Measurements from ENCODE around the gene C18orf32. TPM values are rescaled to one million over a fixed set of nuclear protein-coding genes. Genes with fewer than 3 reads are reported as not detected.

Gene C18orf32
- total RNA-seq, 1 experiment from 2014 or later = 14.0 TPM

GRCh38 chr18:49432602-49433001 lies 54.4 kb downstream of the C18orf32 start:
- Mint-ChIP-seq H3K9me3 (ENCODE audit: unreplicated experiment) (no peaks in the 10 kb centered on the region), H3K4me3 (ENCODE audit: unreplicated experiment) (no peak overlapping the region), H3K27ac (ENCODE audit: unreplicated experiment) (no peak overlapping the region), H3K4me1 (ENCODE audit: low read depth, unreplicated experiment) (no peaks in the 10 kb centered on the region), H3K27me3 (ENCODE audit: insufficient read depth, unreplicated experiment) (no peaks in the 10 kb centered on the region), H3K36me3 (ENCODE audit: insufficient read depth, unreplicated experiment) (no peaks in the 10 kb centered on the region)
- POLR2A ChIA-PET = interaction anchor here (0.6 to 0.7 kb wide), 2 partner anchors 12 to 59 kb away, joined by 3 to 5 read pairs; no protein-coding TSS in a partner anchor
- BruUV-seq (replicated peaks) = no TSS peak
- H3K4me1 ChIP-seq = no peaks in the 10 kb centered on the region
- no peaks in the 10 kb centered on the region for H3K9me3 ChIP-seq
- intact Hi-C loops (cut with micrococcal nuclease; ENCODE audit: unreplicated experiment) = no loop called here
- H3K27me3 ChIP-seq (replicated peaks; ENCODE audit: control insufficient read depth, insufficient read depth, low read length) = no peaks in the 10 kb centered on the region
- no peaks in the 10 kb centered on the region for H3K36me3 ChIP-seq (ENCODE audit: control insufficient read depth, insufficient read depth, low read length)
- no peak for DNase-seq
- H3K4me3 ChIP-seq (ENCODE audit: low read depth, low read length) = no peak overlapping the region
- CTCF ChIA-PET = no interaction called here
- TF ChIP-seq CTCF (IDR thresholded peaks at IDR 0.05; ENCODE audit: insufficient read depth in 1 of 2, low read depth in 1 of 2, low read length in 1 of 2, severe bottlenecking in 1 of 2, unreplicated experiment in 1 of 2) = no peak

- H3K36me3 Mint-ChIP-seq (ENCODE audit: insufficient read depth, unreplicated experiment) = no peaks in the 10 kb centered on the region
- TF ChIP-seq CTCF (IDR thresholded peaks at IDR 0.05; ENCODE audit: insufficient read depth in 1 of 2, low read depth in 1 of 2, low read length in 1 of 2, severe bottlenecking in 1 of 2, unreplicated experiment in 1 of 2) = no peak
- intact Hi-C loops (cut with micrococcal nuclease; ENCODE audit: unreplicated experiment) = no loop called here
- no TSS peak for BruUV-seq (replicated peaks)
- H3K9me3 Mint-ChIP-seq (ENCODE audit: unreplicated experiment) = no peaks in the 10 kb centered on the region
- no peaks in the 10 kb centered on the region for H3K4me1 Mint-ChIP-seq (ENCODE audit: low read depth, unreplicated experiment)
- Histone ChIP-seq H3K36me3 (ENCODE audit: control insufficient read depth, insufficient read depth, low read length) (no peaks in the 10 kb centered on the region), H3K4me3 (ENCODE audit: low read depth, low read length) (no peak overlapping the region), H3K27me3 (replicated peaks; ENCODE audit: control insufficient read depth, insufficient read depth, low read length) (no peaks in the 10 kb centered on the region), H3K9me3 (no peaks in the 10 kb centered on the region), H3K4me1 (no peaks in the 10 kb centered on the region)
- DNase-seq = no peak
- ChIA-PET CTCF (no interaction called here), POLR2A (no interaction called here)
- no peak overlapping the region for H3K27ac Mint-ChIP-seq (ENCODE audit: unreplicated experiment)
- no peaks in the 10 kb centered on the region for H3K27me3 Mint-ChIP-seq (ENCODE audit: insufficient read depth, unreplicated experiment)
- no peak overlapping the region for H3K4me3 Mint-ChIP-seq (ENCODE audit: unreplicated experiment)
These were observed 55.7 kb downstream of the C18orf32 start for GRCh38 chr18:49431165-49431962.

Other genes starting within 250 kb of the C18orf32 start
- gene DYM, start 26.6 kb downstream of the C18orf32 start, total RNA-seq (2022) = 33.1 and 35.1 TPM in 2 replicates
- 989 and 1,037 TPM in 2 replicates for gene RPL17, start 5.2 kb upstream of the C18orf32 start, total RNA-seq (2022)
- 86.7 and 87.5 TPM in 2 replicates for gene LIPG, start 74.8 kb upstream of the C18orf32 start, total RNA-seq (2022)

Data from Caco-2 (cell line).